22Rv1 (cell line): ENCODE results near the gene PID1.

ENCODE experiments used
- ZFX ChIP-seq: fragments of 450-650 bp; IDR thresholded peaks from 2 replicates; pipeline ENCODE4 v1.6.1; 2017; ENCODE audit warnings: antibody characterized with exemption, borderline replicate concordance
- TF ChIP-seq, protein P1 (sequence below): fragments of 450-650 bp; IDR thresholded peaks from 2 replicates; pipeline ENCODE4 v1.5.1; 2017; ENCODE audit warnings: mild to moderate bottlenecking

- TF ChIP-seq, protein P1, sequence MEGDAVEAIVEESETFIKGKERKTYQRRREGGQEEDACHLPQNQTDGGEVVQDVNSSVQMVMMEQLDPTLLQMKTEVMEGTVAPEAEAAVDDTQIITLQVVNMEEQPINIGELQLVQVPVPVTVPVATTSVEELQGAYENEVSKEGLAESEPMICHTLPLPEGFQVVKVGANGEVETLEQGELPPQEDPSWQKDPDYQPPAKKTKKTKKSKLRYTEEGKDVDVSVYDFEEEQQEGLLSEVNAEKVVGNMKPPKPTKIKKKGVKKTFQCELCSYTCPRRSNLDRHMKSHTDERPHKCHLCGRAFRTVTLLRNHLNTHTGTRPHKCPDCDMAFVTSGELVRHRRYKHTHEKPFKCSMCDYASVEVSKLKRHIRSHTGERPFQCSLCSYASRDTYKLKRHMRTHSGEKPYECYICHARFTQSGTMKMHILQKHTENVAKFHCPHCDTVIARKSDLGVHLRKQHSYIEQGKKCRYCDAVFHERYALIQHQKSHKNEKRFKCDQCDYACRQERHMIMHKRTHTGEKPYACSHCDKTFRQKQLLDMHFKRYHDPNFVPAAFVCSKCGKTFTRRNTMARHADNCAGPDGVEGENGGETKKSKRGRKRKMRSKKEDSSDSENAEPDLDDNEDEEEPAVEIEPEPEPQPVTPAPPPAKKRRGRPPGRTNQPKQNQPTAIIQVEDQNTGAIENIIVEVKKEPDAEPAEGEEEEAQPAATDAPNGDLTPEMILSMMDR, result no peak
- TF ChIP-seq ZFX, result no peak
Observed at GRCh38 chr2:229126066-229126465, 145.0 kb downstream of the PID1 start.
